ENCODE data around the gene LACC1. TPM values are rescaled to one million over a fixed set of nuclear protein-coding genes. Genes with fewer than 3 reads are reported as not detected.

Gene LACC1
- polyA plus RNA-seq, 1 experiment, result 11.7 TPM

DNA sequence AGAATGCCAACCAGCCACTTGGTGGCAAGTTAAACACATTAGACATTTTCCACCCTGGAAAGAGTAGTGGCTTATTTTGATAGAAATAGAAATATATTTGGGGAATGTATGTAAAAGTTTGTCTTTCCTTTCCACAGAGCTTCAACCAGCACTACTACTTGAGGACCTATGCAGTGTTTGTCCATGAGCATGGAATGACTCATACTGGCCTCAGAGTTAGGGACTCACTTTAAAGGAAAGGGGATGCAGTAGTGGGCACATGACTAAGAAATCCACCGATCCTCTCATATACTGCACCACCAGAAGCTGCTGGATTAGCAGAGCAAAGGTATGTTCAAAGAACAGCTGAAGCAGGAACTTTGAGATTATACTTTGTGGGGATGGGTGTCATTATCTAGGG is 62.6 kb downstream of the LACC1 start:
- Histone ChIP-seq H3K9me3 (ENCODE audit: control insufficient read depth, insufficient read depth, low read length) (no peaks in the 10 kb centered on the region), H3K27me3 (ENCODE audit: control insufficient read depth, insufficient read depth, low read length) (peaks cover 22% of the 10 kb centered on the region), H3K4me3 (ENCODE audit: low read depth, low read length) (no peak overlapping the region), H3K27ac (ENCODE audit: low read depth, low read length) (no peak overlapping the region)
- POLR2A ChIA-PET, result no interaction called here
- TF ChIP-seq CTCF (IDR thresholded peaks at IDR 0.05; ENCODE audit: low read depth, low read length), result no peak
- DNase-seq (ENCODE audit: low read depth, low spot score), result no peak
- CTCF ChIA-PET, result interaction anchor here (1.3 kb wide), 1 partner anchor 34 kb away, joined by 3 read pairs; no protein-coding TSS in a partner anchor

Other genes starting within 250 kb of the LACC1 start
- 3.3 and 3.9 TPM in 2 replicates for gene ENOX1, start 92.9 kb upstream of the LACC1 start, polyA plus RNA-seq (2011; rRNA removed)
- 1.6 and 1.7 TPM in 2 replicates for gene CCDC122, start 164 bp upstream of the LACC1 start, polyA plus RNA-seq (2011; rRNA removed)